Ovary (tissue), 9 donors: ENCODE results near the gene RAB40C. TPM values are rescaled to one million over a fixed set of nuclear protein-coding genes. Genes with fewer than 3 reads are reported as not detected.

Source experiments
- DNase-seq, 5 donors: peaks; one replicate each; pipeline ENCODE4 v3.0.0-alpha.2; 2019 to 2020
- H3K27ac ChIP-seq, 2 donors: fragments of 200-600 bp; one replicate each; pipeline versions ENCODE4 v1.5.1 to v1.8.0; 2019 to 2022
- H3K27me3 ChIP-seq: fragments of 200-600 bp; one replicate; pipeline ENCODE4 v1.8.0; 2022
- H3K36me3 ChIP-seq: fragments of 200-600 bp; sonication (generic); one replicate; pipeline ENCODE4 v1.5.1; 2019
- H3K4me1 ChIP-seq: one replicate; pipeline ENCODE4 v1.8.1; 2013; ENCODE audit warnings: mild to moderate bottlenecking, moderate library complexity; ENCODE audit not compliant: insufficient read depth
- H3K4me3 ChIP-seq: fragments of 200-600 bp; sonication (generic); one replicate; pipeline ENCODE4 v1.5.1; 2017
- H3K9me3 ChIP-seq, 2 donors: fragments of 200-600 bp in 1 of 2; sonication (generic) in 1 of 2; one replicate each; pipeline versions ENCODE4 v1.5.1 to v1.8.1; 2013 to 2019; ENCODE audit warnings: mild to moderate bottlenecking in 1 of 2, moderate library complexity in 1 of 2
- CTCF ChIP-seq, 3 donors: fragments of 450-650 bp in 2 of 3; fragments of 200-600 bp in 1 of 3; IDR thresholded peaks; one replicate each; pipeline versions ENCODE4 v1.5.1 to v1.8.0; 2016 to 2022; ENCODE audit warnings: antibody characterized with exemption in 3 of 3, mild to moderate bottlenecking in 1 of 3
- EP300 ChIP-seq: sonication (generic); formaldehyde crosslinking; IDR thresholded peaks from one replicate; pipeline ENCODE4 v1.6.1; 2017; ENCODE audit warnings: antibody characterized with exemption
- POLR2A ChIP-seq: fragments of 450-650 bp; IDR thresholded peaks from one replicate; pipeline ENCODE4 v1.6.1; 2017; ENCODE audit warnings: antibody characterized with exemption, mild to moderate bottlenecking, moderate library complexity
- WGBS, 3 donors: extraction: QIAGEN DNeasy Blood & Tissue Kit in 1 of 3; methylation state at CpG; one replicate each; pipeline versions ENCODE4 v1.1.5 to v1.1.7; 2013 to 2017; 5-methylcytosine and 5-hydroxymethylcytosine counted together
- intact Hi-C, 4 donors: fragments of 100-400 bp; cut with DNase I; formaldehyde crosslinking; loops; one replicate each; pipeline versions ENCODE4 v1.11.0 to v1.15.1; 2022 to 2023
- polyA plus RNA-seq, 2 donors: library from polyadenylated mRNA; stranded (reverse); fragments of 200-250 nt in 1 of 2; fragments of 350-450 nt in 1 of 2; fragmentation: Illumina TruSeq in 1 of 2; extraction: RNeasy Lipid Tissue Mini Kit (QIAGEN cat#74804) in 1 of 2; gene quantifications; one replicate each; pipeline ENCODE4 v1.2.3, GENCODE V29; 2013 to 2014
- total RNA-seq, 7 donors: library from RNA; depleted of rRNA in 2 of 7; stranded (reverse); fragments of >200 nt in 2 of 7; fragmentation: NEBNext Ultra II Directional in 3 of 7; extraction: Animal tissue kit (Norgen Biotek cat#: 25700) in 3 of 7; gene quantifications; one replicate each; pipeline versions ENCODE4 v1.1.0 to v1.2.4, GENCODE V29; 2016 to 2023
- donor health status: DM: no; HTN: no; CAD: no; lungs with moderate emphysema.
- donor health status: DM: no; HTN: no; CAD: no.
- donor health status: Bipolar disorder and iron deficiency.
- donor health status: DM: yes; HTN: yes; CAD: no.
- donor health status: DM: no; HTN: no; CAD: no.
- donor health status: DM: yes; HTN: yes; CAD: no.

Gene RAB40C
- total and polyA plus RNA-seq, 9 donors = 1.9 to 24.1 (median 21.0) TPM

GRCh38 chr16:649631-650030 lies 59.8 kb downstream of the RAB40C start:
- Histone ChIP-seq H3K4me1 (peaks cover 12% of the 10 kb centered on the region), H3K9me3 (no peaks in the 10 kb centered on the region), H3K27ac (peak overlapping the region in 1 of 2 donors; percentile 93), H3K4me3 (peak overlapping the region; percentile 71), H3K27me3 (no peaks in the 10 kb centered on the region), H3K36me3 (no peaks in the 10 kb centered on the region)
- intact Hi-C loops = loop anchor here in 1 of 4 donors (10.0 kb wide), 1 partner anchor 265 kb away; the partner anchor contains the start of gene PGAP6
- TF ChIP-seq POLR2A (no peak), CTCF (IDR thresholded peaks at IDR 0.05) (no peak), EP300 (no peak)
- no peak for DNase-seq
- WGBS, 3 donors = 0 to 1% (median 0%) methylated on average over 30 to 44 of the region's 44 CpGs

DNA sequence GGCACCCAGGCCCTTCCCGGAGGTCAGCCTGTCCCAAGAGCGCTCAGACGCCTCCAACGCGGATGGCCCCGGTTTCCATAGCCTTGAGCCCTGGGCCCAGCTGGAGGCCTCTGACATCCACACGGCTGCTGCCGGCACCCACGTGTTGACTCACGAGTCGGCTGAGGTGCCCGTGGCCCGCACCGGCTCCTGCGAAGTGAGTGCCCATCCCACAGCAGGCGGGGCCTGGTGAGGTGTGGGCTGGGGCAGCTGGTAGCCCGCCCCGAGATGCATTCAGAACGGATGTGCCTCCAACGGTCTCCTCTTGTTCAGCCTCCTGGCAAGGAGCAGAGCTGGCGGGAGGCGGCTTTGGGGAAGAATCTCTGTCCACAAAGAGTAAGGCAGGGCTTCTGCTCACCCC lies 62.0 kb downstream of the RAB40C start:
- WGBS, 3 donors = 72 to 84% (median 74%) methylated on average over 20 to 22 of the region's 22 CpGs
- no peaks in the 10 kb centered on the region for H3K36me3 ChIP-seq
- no peak overlapping the region for H3K4me3 ChIP-seq
- H3K4me1 ChIP-seq = peaks cover 11% of the 10 kb centered on the region
- intact Hi-C loops = loop anchor here in 1 of 4 donors (10.0 kb wide), 1 partner anchor 267 kb away; the partner anchor contains the start of gene PGAP6
- no peaks in the 10 kb centered on the region for H3K27me3 ChIP-seq
- TF ChIP-seq EP300 (no peak), CTCF (IDR thresholded peaks at IDR 0.05) (no peak), POLR2A (no peak)
- H3K27ac ChIP-seq = no peak overlapping the region
- no peaks in the 10 kb centered on the region for H3K9me3 ChIP-seq
- DNase-seq = no peak

- Histone ChIP-seq H3K4me3 (no peak overlapping the region), H3K27ac (no peak overlapping the region), H3K36me3 (no peaks in the 10 kb centered on the region), H3K4me1 (peaks cover 8% of the 10 kb centered on the region), H3K27me3 (no peaks in the 10 kb centered on the region), H3K9me3 (no peaks in the 10 kb centered on the region)
- intact Hi-C loops = loop anchor here in 1 of 4 donors (10.0 kb wide), 1 partner anchor 268 kb away; the partner anchor contains the start of gene PGAP6
- DNase-seq = no peak
- TF ChIP-seq POLR2A = no peak
- no peak for TF ChIP-seq EP300
- no peak for TF ChIP-seq CTCF (IDR thresholded peaks at IDR 0.05)
- WGBS, 3 donors = 79 to 81% (median 81%) methylated on average over 28 of the region's 28 CpGs
Measured at GRCh38 chr16:652454-653305, 62.8 kb downstream of the RAB40C start.

DNA sequence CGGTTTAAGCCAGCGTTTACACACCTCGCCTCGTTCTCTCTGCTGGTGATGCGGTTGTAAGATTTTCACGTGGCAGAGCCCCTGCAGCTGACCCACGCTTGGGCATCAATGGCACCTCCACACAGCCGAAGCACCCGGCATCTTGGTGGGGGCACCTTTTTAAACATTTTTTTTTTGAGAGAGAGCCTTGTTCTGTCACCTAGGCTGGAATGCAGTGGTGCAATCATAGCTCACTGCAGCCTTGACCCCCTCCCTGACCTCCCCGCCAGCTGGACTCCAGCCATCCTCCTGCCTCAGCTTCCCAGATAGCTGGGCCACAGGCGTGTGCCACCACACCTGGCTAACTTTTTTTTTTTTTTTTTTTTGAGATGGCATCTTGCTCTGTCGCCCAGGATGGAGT lies 64.2 kb downstream of the RAB40C start:
- no peak for DNase-seq
- TF ChIP-seq CTCF (IDR thresholded peaks at IDR 0.05) (no peak), POLR2A (no peak), EP300 (no peak)
- intact Hi-C loops = loop anchor here in 1 of 4 donors (10.0 kb wide), 1 partner anchor 269 kb away; the partner anchor contains the start of gene PGAP6
- Histone ChIP-seq H3K27ac (no peak overlapping the region), H3K27me3 (no peaks in the 10 kb centered on the region), H3K36me3 (no peaks in the 10 kb centered on the region), H3K4me3 (no peak overlapping the region), H3K4me1 (peaks cover 5% of the 10 kb centered on the region), H3K9me3 (no peaks in the 10 kb centered on the region)
- 72 to 84% (median 76%) methylated on average over 12 of the region's 12 CpGs for WGBS, 3 donors
